ENCODE results near the gene EYA2. TPM values are rescaled to one million over a fixed set of nuclear protein-coding genes. Genes with fewer than 3 reads are reported as not detected.

Gene EYA2
- total and polyA plus RNA-seq, 12 donors, result 0.26 to 1.9 (median 0.70) TPM

- Histone ChIP-seq H3K9me3 (peaks cover 0 to 3% (median 0%) of the 10 kb centered on the region in 11 donors), H3K4me3 (no peak overlapping the region), H3K36me3 (no peaks in the 10 kb centered on the region), H3K4me1 (peaks cover 0 to 3% (median 0%) of the 10 kb centered on the region in 9 donors), H3K27ac (no peak overlapping the region), H3K27me3 (peaks cover 0 to 5% (median 0%) of the 10 kb centered on the region in 7 donors)
- intact Hi-C loops (cut with DNase I), result loop anchor here in 8 of 10 donors (1.0 to 5.0 kb wide), 4 partner anchors 388 to 398 kb away; no protein-coding TSS in a partner anchor
- DNase-seq (peak; percentile 44 to 50), ATAC-seq (peak; percentile 88 to 94 (median 92))
- WGBS, 2 donors, result 60 to 66% methylated on average over 11 of the region's 11 CpGs
- peak in 8 of 9 donors; percentile 52 to 70 (median 63) for TF ChIP-seq CTCF (IDR thresholded peaks at IDR 0.05)
Observed at GRCh38 chr20:47150403-47151152, 255.9 kb downstream of the EYA2 start.

GRCh38 chr20:47152068-47152467 is 257.4 kb downstream of the EYA2 start:
- TF ChIP-seq CTCF (IDR thresholded peaks at IDR 0.05), result no peak
- H3K27ac ChIP-seq, result no peak overlapping the region
- no peak overlapping the region for H3K4me3 ChIP-seq
- ATAC-seq (no peak), DNase-seq (no peak)
- peaks cover 0 to 6% (median 0%) of the 10 kb centered on the region in 7 donors for H3K27me3 ChIP-seq
- WGBS, 2 donors, result 74 to 80% methylated on average over 4 of the region's 4 CpGs
- H3K36me3 ChIP-seq, result no peaks in the 10 kb centered on the region
- intact Hi-C loops (cut with DNase I), result loop anchor here in 6 of 10 donors (5.0 kb wide), 2 partner anchors 390 to 395 kb away; no protein-coding TSS in a partner anchor
- peaks cover 0 to 3% (median 0%) of the 10 kb centered on the region in 9 donors for H3K4me1 ChIP-seq
- peaks cover 0 to 3% (median 0%) of the 10 kb centered on the region in 11 donors for H3K9me3 ChIP-seq

GRCh38 chr20:47154089-47154488 is 259.4 kb downstream of the EYA2 start:
- Histone ChIP-seq H3K9me3 (peaks cover 0 to 3% (median 0%) of the 10 kb centered on the region in 11 donors), H3K27me3 (peaks cover 0 to 6% (median 0%) of the 10 kb centered on the region in 7 donors), H3K36me3 (no peaks in the 10 kb centered on the region), H3K4me3 (no peak overlapping the region), H3K27ac (no peak overlapping the region), H3K4me1 (no peaks in the 10 kb centered on the region)
- no peak for TF ChIP-seq CTCF (IDR thresholded peaks at IDR 0.05)
- no peak for DNase-seq
- WGBS, 2 donors, result 84 to 93% methylated on average over 2 of the region's 2 CpGs
- intact Hi-C loops (cut with DNase I), result loop anchor here in 6 of 10 donors (5.0 kb wide), 2 partner anchors 392 to 397 kb away; no protein-coding TSS in a partner anchor
- no peak for ATAC-seq

GRCh38 chr20:47156301-47157137 is 261.9 kb downstream of the EYA2 start:
- peaks cover 0 to 3% (median 0%) of the 10 kb centered on the region in 11 donors for H3K9me3 ChIP-seq
- no peak overlapping the region for H3K27ac ChIP-seq
- H3K4me3 ChIP-seq, result no peak overlapping the region
- intact Hi-C loops (cut with DNase I), result no loop called here
- 47 to 60% methylated on average over 10 of the region's 10 CpGs for WGBS, 2 donors
- H3K4me1 ChIP-seq, result no peaks in the 10 kb centered on the region
- ATAC-seq (no peak), DNase-seq (no peak)
- H3K27me3 ChIP-seq, result peaks cover 0 to 6% (median 0%) of the 10 kb centered on the region in 7 donors
- no peak for TF ChIP-seq CTCF (IDR thresholded peaks at IDR 0.05)
- H3K36me3 ChIP-seq, result no peaks in the 10 kb centered on the region
